Effector memory CD4-positive, alpha-beta T cell (primary cell): ENCODE results near the gene CSKMT.
"Not testable (repeated sequence)": the region's sequence is repeated elsewhere in the genome, so short reads cannot be mapped to it uniquely, and the experiment has no call there.

Experiments used
- DNase-seq, 3 donors: peaks; one replicate each; pipeline ENCODE4 v3.0.0-alpha.2; 2020
- H3K27ac ChIP-seq: 2 replicates; pipeline ENCODE4 v1.7.0; 2013; ENCODE audit warnings: mild to moderate bottlenecking, low read length, moderate library complexity; ENCODE audit not compliant: insufficient read depth, poor library complexity, severe bottlenecking
- H3K27me3 ChIP-seq: replicated peaks from 2 replicates; pipeline ENCODE4 v1.7.0; 2013; ENCODE audit warnings: mild to moderate bottlenecking, low read length; ENCODE audit not compliant: insufficient read depth, control insufficient read depth, poor library complexity, severe bottlenecking
- H3K36me3 ChIP-seq: 2 replicates; pipeline ENCODE4 v1.7.0; 2013; ENCODE audit warnings: mild to moderate bottlenecking, low read length, moderate library complexity; ENCODE audit not compliant: control insufficient read depth, insufficient read depth
- H3K4me1 ChIP-seq: 2 replicates; pipeline ENCODE4 v1.7.0; 2013; ENCODE audit warnings: low read length, mild to moderate bottlenecking; ENCODE audit not compliant: control insufficient read depth, insufficient read depth, poor library complexity, severe bottlenecking
- H3K4me3 ChIP-seq: 2 replicates; pipeline ENCODE4 v1.7.0; 2013; ENCODE audit warnings: low read length, low read depth, mild to moderate bottlenecking; ENCODE audit not compliant: insufficient read depth, poor library complexity, severe bottlenecking
- H3K9me3 ChIP-seq: 2 replicates; pipeline ENCODE4 v1.7.0; 2013; ENCODE audit warnings: mild to moderate bottlenecking, low read length, moderate library complexity; ENCODE audit not compliant: control insufficient read depth

The CSKMT gene

DNA sequence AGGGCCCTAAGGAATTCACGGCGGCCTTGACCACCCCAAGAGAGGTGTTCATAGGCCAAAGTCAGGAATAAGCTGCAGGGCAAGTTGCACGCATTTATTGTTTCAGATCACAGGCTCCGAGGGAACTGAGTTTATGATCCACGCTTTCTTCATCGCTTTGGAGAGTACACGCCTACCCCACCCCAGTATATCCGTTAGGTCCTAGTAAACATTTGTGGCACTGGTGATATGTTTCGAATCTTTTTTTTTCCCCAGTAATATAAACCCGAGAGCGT lies 19.5 kb upstream of the CSKMT start:
- Histone ChIP-seq H3K4me3 (peak overlapping the region; percentile 74), H3K9me3 (no peaks in the 10 kb centered on the region), H3K27ac (peak overlapping the region; percentile 93), H3K27me3 (no peaks in the 10 kb centered on the region), H3K4me1 (peaks cover 7% of the 10 kb centered on the region), H3K36me3 (peaks cover 22% of the 10 kb centered on the region)
- no peak for DNase-seq

DNA sequence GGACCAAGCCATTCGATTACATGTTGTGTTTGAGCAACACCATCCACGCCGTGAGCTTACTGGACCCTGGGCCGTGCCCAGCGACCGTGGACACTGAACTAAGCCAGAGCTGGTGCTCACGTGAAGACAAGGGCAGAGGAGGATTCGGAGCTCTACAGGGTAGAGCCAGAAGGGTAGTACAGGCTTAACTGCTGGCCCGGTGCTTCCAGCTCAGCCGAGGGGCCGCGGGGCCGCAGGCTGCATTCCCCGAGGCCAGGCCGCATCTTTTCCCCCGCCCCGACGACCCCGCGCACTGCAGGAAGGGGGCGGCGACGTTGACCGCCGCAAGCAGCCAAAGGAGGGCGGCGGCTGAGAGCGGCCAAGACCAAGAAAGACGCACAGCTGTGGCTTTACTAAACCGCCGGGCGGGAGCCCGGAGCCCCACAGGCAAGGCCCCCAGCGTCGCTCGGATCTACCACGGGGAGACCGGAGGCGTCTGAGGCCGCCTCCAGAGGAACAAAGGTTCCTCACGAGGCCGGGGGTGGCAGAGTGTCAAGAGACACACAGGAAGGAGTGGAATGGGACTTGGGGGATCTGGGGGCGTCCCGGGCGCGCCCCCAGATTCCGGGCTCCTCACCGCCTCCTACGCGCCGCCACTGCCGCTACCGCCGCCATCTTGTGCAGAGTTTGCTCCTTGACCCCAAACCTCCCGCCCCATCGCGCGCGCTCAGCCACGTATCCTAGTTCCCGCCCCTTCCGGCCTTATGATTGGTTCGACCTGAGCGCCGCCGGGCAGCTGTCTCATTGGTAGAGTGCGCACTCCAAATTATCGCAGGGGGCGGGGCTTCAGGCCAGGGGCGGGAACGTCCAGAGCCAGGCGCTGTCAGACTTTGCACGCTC lies 18.9 kb upstream of the CSKMT start, which contains the start of gene GANAB:
GANAB (minus strand) TSS at position 668 of the 879 bp plus-strand sequence; CDS start at position 654, 14 bp downstream.
- peaks cover 22% of the 10 kb centered on the region for H3K36me3 ChIP-seq
- peak; percentile 96 to 98 (median 97) for DNase-seq
- peak within 1 kb of the TSS; percentile 74 for H3K4me3 ChIP-seq
- peak within 1 kb of the TSS; percentile 93 for H3K27ac ChIP-seq
- peaks cover 7% of the 10 kb centered on the region for H3K4me1 ChIP-seq
- H3K9me3 ChIP-seq = no peaks in the 10 kb centered on the region
- no peaks in the 10 kb centered on the region for H3K27me3 ChIP-seq

DNA sequence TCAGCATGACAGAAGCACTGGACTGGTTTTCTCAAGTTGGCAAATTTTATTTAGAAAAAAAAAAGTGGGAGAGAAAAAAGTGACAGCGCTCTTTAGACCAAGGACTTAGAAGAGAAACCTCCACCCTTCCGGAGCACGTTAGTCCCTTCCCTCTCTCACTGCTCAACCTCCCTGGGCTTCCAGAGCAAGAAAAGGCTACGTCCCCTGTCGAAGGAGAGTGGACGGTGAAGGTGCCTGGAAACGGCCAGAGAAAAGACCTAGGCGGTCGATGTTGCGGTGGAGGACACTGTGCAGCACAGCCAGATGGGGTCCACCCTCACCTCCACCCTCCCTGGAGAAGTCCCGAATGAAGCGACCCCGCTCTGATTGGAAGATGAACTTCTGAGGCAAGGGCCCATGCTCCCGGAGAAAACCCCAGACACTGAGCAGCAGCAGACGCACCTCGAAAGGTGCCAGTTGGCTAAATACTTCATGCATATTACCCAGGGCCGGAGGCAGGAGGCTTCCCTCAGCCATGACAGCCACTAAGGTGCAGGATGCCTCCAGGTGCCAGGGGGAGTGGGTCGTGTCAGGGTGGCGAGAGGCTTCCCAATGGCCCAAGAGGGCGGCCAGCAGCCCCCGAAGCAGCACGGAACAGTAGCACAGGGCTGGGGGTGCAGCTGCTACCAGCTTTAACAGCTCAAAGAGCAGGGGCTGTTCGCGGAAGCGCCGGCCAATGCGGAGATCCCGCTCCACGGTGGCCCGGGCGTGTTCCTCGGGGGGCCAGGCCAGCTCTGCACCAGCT lies 18.1 kb upstream of the CSKMT start:
- Histone ChIP-seq H3K4me1 (peaks cover 12% of the 10 kb centered on the region), H3K4me3 (no peak overlapping the region), H3K27me3 (no peaks in the 10 kb centered on the region), H3K27ac (peak overlapping the region; percentile 6), H3K9me3 (no peaks in the 10 kb centered on the region), H3K36me3 (peaks cover 22% of the 10 kb centered on the region)
- no peak for DNase-seq

GRCh38 chr11:62647609-62648005 lies 17.5 kb upstream of the CSKMT start:
- no peaks in the 10 kb centered on the region for H3K9me3 ChIP-seq
- H3K27ac ChIP-seq = no peak overlapping the region
- H3K27me3 ChIP-seq = no peaks in the 10 kb centered on the region
- no peak overlapping the region for H3K4me3 ChIP-seq
- peaks cover 12% of the 10 kb centered on the region for H3K4me1 ChIP-seq
- H3K36me3 ChIP-seq = peaks cover 19% of the 10 kb centered on the region
- no peak for DNase-seq

GRCh38 chr11:62648185-62648966 lies 16.7 kb upstream of the CSKMT start:
- Histone ChIP-seq H3K27me3 (no peaks in the 10 kb centered on the region), H3K4me3 (no peak overlapping the region), H3K4me1 (peaks cover 12% of the 10 kb centered on the region), H3K9me3 (no peaks in the 10 kb centered on the region), H3K36me3 (peaks cover 15% of the 10 kb centered on the region), H3K27ac (no peak overlapping the region)
- no peak for DNase-seq

DNA sequence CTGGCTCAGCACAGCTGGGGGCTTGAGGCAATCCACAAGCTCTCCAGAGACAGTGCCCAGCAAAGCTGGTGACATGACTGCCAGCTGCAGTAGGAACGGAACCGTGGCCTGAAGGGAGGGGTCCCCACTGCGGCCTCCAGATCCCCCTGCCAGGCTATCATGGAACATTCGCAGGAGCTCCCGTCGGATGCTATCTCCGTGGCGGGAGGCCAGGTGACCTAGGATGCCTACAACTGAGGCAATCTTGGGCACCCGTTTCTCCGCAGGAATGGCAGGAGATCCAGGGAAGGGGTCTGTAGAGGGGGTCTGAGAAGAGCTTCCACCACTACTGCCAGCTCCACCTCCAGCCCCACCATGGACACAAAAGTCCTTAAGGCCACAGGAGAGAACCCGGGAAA lies 16.1 kb upstream of the CSKMT start:
- no peak overlapping the region for H3K27ac ChIP-seq

GRCh38 chr11:62649486-62649885 lies 15.6 kb upstream of the CSKMT start:
- Histone ChIP-seq H3K27ac (no peak overlapping the region), H3K4me1 (peaks cover 12% of the 10 kb centered on the region), H3K36me3 (peaks cover 13% of the 10 kb centered on the region), H3K9me3 (no peaks in the 10 kb centered on the region), H3K4me3 (no peak overlapping the region), H3K27me3 (no peaks in the 10 kb centered on the region)
- no peak for DNase-seq

More for the DNA sequence above, 16.1 kb upstream of the CSKMT start:
- H3K27me3 ChIP-seq = no peaks in the 10 kb centered on the region
- peaks cover 12% of the 10 kb centered on the region for H3K4me1 ChIP-seq
- no peaks in the 10 kb centered on the region for H3K9me3 ChIP-seq
- no peak overlapping the region for H3K4me3 ChIP-seq
- H3K36me3 ChIP-seq = peaks cover 15% of the 10 kb centered on the region
- no peak for DNase-seq

GRCh38 chr11:62650283-62650682 lies 14.8 kb upstream of the CSKMT start:
- not testable (repeated sequence) for H3K27ac ChIP-seq, H3K27me3 ChIP-seq, H3K4me3 ChIP-seq, H3K4me1 ChIP-seq, DNase-seq, H3K9me3 ChIP-seq
- H3K36me3 ChIP-seq = peaks cover 12% of the 10 kb centered on the region

DNA sequence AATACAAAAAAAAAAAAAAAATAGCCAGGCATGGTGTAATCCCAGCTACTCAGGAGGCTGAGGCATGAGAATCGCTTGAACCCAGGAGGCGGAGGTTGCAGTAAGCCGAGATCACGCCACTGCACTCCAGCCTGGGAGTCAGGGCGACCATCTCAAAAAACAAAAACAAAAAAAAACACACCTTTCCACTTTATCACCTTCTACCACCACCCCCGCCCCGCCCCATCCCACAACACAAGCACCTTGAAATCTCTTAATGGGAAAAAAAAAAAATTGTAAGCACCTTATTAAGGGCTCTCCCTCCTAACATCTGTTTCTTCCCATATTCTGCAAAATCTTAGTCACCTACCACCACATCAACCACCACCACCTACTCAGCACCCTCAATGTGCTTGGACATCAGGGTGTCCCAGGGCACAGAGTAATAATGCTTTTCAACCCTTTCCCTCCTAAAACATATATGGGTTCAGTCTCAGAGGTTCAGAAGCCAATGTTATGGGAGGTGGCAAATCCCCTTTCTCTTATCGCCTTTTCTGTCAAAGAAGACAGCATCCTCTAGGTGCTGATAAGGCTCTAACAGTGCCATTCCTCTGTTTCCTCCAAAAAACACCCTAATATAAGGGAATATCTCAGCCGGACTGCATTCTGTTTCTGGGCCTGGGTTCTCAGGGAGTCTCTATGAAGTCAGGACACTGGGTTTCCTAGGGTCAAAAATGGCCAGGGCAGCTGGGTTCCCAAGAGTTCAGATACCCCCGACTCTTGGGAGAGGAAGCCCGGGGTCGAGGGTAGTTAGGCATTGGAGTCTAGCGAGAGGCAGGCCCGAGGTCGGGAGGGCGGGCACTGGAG lies 12.7 kb upstream of the CSKMT start:
- H3K4me3 ChIP-seq = peak overlapping the region; percentile 91
- peaks cover 4% of the 10 kb centered on the region for H3K4me1 ChIP-seq
- peaks cover 12% of the 10 kb centered on the region for H3K36me3 ChIP-seq
- H3K27ac ChIP-seq = peak overlapping the region; percentile 93
- no peaks in the 10 kb centered on the region for H3K9me3 ChIP-seq
- no peaks in the 10 kb centered on the region for H3K27me3 ChIP-seq
- peak in 2 of 3 donors; percentile 55 to 60 for DNase-seq
